Measurements from ENCODE around the gene PKNOX2.

DNA sequence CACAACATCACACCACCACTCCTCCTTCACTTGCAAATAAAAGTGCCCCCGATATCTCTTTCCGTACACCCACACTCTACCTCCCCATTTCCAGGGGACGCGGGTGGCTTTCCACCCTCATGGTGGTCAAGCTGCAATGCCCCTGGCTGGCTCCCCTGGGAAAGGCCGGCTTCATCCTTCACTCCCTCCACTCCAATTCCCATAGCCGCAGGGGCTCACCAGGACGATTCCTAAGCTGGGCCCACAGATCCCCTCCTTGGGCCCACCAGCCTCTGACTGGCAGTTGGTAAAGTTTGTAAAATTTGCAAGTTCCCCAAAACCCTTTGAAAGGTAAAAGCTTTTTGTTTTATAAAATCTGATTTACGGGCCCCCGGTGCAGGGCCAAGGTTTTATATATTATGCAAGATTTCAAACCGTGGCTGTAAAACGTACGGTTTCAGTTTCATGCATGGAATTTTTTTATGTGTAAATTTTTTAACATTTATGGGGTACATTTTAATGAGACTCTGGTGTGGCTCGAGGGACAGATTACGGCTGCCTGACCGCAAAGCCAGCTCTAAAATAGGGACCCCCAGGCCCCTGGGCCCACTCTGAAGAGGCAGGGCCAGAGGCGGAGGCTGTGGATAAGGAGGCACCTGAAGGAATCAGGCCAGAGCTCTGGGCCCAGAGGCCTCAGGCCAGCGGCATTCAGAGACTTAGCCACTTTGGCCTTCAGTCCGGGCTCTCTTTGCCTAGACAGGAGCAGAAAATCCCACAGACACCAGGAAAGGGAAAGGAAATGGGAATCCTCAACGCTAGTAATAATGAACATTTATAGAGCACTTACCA, 225.0 kb downstream of the PKNOX2 start:
- no peak for TF ChIP-seq POLR2A (IDR thresholded peaks at IDR 0.05)
- TF ChIP-seq, protein P1, sequence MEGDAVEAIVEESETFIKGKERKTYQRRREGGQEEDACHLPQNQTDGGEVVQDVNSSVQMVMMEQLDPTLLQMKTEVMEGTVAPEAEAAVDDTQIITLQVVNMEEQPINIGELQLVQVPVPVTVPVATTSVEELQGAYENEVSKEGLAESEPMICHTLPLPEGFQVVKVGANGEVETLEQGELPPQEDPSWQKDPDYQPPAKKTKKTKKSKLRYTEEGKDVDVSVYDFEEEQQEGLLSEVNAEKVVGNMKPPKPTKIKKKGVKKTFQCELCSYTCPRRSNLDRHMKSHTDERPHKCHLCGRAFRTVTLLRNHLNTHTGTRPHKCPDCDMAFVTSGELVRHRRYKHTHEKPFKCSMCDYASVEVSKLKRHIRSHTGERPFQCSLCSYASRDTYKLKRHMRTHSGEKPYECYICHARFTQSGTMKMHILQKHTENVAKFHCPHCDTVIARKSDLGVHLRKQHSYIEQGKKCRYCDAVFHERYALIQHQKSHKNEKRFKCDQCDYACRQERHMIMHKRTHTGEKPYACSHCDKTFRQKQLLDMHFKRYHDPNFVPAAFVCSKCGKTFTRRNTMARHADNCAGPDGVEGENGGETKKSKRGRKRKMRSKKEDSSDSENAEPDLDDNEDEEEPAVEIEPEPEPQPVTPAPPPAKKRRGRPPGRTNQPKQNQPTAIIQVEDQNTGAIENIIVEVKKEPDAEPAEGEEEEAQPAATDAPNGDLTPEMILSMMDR (IDR thresholded peaks at IDR 0.05 in 8 of 11, conservative IDR thresholded peaks at IDR 0.05 in 3 of 11): no peak
